Measurements from ENCODE around the gene SGMS1.
"Not testable (repeated sequence)": the region's sequence is repeated elsewhere in the genome, so short reads cannot be mapped to it uniquely, and the experiment has no call there.

Gene SGMS1

DNA sequence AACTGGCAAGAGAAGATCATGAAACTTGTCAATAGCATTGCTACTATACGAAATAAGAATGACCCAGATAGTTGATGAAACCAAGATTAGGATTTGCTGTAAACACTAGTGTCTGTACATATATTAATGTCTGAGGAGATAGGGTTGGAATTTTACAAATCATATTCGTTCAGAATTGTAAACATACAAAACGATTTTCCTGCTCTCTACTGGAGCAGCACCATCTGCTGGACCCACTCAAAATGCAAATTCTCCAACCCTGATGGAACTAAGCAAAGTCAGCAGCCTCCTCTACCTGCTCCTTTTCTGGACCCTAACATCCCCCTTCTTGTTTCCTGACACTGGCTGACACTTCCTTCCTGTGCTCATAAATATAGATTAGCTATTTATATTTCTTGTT lies 29.4 kb upstream of the SGMS1 start:
- Histone ChIP-seq H3K4me3 (ENCODE audit: low read depth in 1 of 2, low read length in 2 of 2) (no peak overlapping the region), H3K27ac (ENCODE audit: low read length) (no peak overlapping the region), H3K36me3 (ENCODE audit: control insufficient read depth in 1 of 2, insufficient read depth in 2 of 2, low read length in 2 of 2) (no peaks in the 10 kb centered on the region), H3K4me1 (ENCODE audit: control insufficient read depth in 1 of 2, insufficient read depth in 2 of 2, low read length in 2 of 2) (peaks cover 0 to 8% of the 10 kb centered on the region in 2 donors), H3K9me3 (ENCODE audit: control insufficient read depth in 1 of 2, low read length in 2 of 2) (no peaks in the 10 kb centered on the region), H3K27me3 (ENCODE audit: low read depth, low read length) (no peaks in the 10 kb centered on the region)

GRCh38 chr10:50651808-50652207 lies 28.1 kb upstream of the SGMS1 start:
- no peaks in the 10 kb centered on the region for H3K27me3 ChIP-seq (ENCODE audit: low read depth, low read length)
- H3K36me3 ChIP-seq (ENCODE audit: control insufficient read depth in 1 of 2, insufficient read depth in 2 of 2, low read length in 2 of 2) = no peaks in the 10 kb centered on the region
- H3K27ac ChIP-seq (ENCODE audit: low read length) = no peak overlapping the region
- peaks cover 0 to 8% of the 10 kb centered on the region in 2 donors for H3K4me1 ChIP-seq (ENCODE audit: control insufficient read depth in 1 of 2, insufficient read depth in 2 of 2, low read length in 2 of 2)
- H3K4me3 ChIP-seq (ENCODE audit: low read depth in 1 of 2, low read length in 2 of 2) = no peak overlapping the region
- no peaks in the 10 kb centered on the region for H3K9me3 ChIP-seq (ENCODE audit: control insufficient read depth in 1 of 2, low read length in 2 of 2)

- Histone ChIP-seq H3K9me3 (ENCODE audit: control insufficient read depth in 1 of 2, low read length in 2 of 2) (no peaks in the 10 kb centered on the region), H3K27ac (ENCODE audit: low read length) (no peak overlapping the region), H3K4me1 (ENCODE audit: control insufficient read depth in 1 of 2, insufficient read depth in 2 of 2, low read length in 2 of 2) (peaks cover 0 to 8% of the 10 kb centered on the region in 2 donors)
Observed at GRCh38 chr10:50650481-50650880, 26.7 kb upstream of the SGMS1 start.

GRCh38 chr10:50648935-50649227 lies 25.1 kb upstream of the SGMS1 start:
- H3K27ac ChIP-seq (ENCODE audit: low read length) = no peak overlapping the region
- H3K36me3 ChIP-seq (ENCODE audit: control insufficient read depth in 1 of 2, insufficient read depth in 2 of 2, low read length in 2 of 2) = no peaks in the 10 kb centered on the region
- H3K27me3 ChIP-seq (ENCODE audit: low read depth, low read length) = no peaks in the 10 kb centered on the region
- H3K4me1 ChIP-seq (ENCODE audit: control insufficient read depth in 1 of 2, insufficient read depth in 2 of 2, low read length in 2 of 2) = peaks cover 0 to 8% of the 10 kb centered on the region in 2 donors
- H3K4me3 ChIP-seq (ENCODE audit: low read depth in 1 of 2, low read length in 2 of 2) = no peak overlapping the region
- H3K9me3 ChIP-seq (ENCODE audit: control insufficient read depth in 1 of 2, low read length in 2 of 2) = no peaks in the 10 kb centered on the region

More at GRCh38 chr10:50650481-50650880, 26.7 kb upstream of the SGMS1 start:
- H3K4me3 ChIP-seq (ENCODE audit: low read depth in 1 of 2, low read length in 2 of 2) = no peak overlapping the region
- no peaks in the 10 kb centered on the region for H3K27me3 ChIP-seq (ENCODE audit: low read depth, low read length)
- no peaks in the 10 kb centered on the region for H3K36me3 ChIP-seq (ENCODE audit: control insufficient read depth in 1 of 2, insufficient read depth in 2 of 2, low read length in 2 of 2)

DNA sequence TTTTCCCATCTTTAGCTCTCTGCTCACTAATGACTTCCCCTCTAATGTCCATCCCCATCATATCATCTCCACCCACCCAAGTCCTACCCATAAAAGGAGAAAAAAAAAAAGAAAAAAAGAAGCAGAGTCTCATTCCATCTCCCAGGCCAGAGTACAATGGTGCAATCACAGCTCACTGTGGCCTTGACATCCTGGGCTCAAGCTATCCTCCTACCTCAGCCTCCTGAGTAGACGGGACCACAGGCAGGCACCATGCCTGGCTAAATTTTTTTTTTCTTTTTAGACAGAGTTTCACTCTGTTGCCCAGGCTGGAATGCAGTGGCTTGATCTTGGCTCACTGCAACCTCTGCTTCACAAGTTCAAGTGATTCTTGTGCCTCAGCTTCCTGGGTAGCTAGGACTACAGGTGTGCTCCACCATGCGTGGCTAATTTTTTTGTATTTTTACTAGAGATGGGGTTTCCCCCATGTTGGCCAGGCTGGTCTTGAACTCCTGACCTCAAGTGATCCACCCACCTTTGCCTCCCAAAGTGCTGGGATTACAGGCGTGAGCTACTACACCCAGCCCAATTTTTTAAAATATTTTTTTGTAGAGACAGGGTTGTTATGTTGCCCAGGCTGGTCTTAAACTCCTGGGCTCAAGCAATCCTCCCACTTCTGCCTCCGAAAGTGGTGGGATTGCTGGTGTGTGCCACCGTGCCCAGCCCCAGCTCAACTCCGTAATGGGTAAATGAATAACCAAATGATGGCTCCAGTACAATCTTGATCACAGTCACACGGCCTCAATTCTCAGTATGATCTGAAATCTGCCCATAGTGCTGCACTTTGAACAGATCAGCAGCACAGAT lies 24.6 kb upstream of the SGMS1 start:
- Histone ChIP-seq H3K9me3 (ENCODE audit: control insufficient read depth in 1 of 2, low read length in 2 of 2) (no peaks in the 10 kb centered on the region), H3K27ac (ENCODE audit: low read length) (no peak overlapping the region), H3K27me3 (ENCODE audit: low read depth, low read length) (no peaks in the 10 kb centered on the region), H3K36me3 (ENCODE audit: control insufficient read depth in 1 of 2, insufficient read depth in 2 of 2, low read length in 2 of 2) (no peaks in the 10 kb centered on the region), H3K4me1 (ENCODE audit: control insufficient read depth in 1 of 2, insufficient read depth in 2 of 2, low read length in 2 of 2) (peaks cover 0 to 7% of the 10 kb centered on the region in 2 donors), H3K4me3 (ENCODE audit: low read depth in 1 of 2, low read length in 2 of 2) (no peak overlapping the region)

DNA sequence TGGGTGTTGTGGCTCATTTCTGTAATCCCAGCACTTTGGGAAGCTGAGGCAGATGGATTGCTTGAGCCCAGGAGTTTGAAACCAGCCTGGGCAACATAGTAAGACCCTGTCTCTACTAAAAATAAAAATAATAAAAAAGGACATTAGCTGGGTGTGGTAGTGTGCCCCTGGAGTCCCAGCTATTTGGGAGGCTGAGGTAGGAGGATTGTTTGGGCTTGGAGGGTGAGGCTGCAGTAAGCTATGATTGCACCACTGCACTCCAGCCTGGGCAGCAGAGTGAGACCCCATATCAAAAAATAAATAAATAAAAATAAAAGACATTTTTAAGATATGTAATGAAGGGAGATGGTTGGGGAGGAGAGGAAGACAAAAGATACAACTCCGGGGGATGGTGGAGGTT lies 23.6 kb upstream of the SGMS1 start:
- H3K4me3 ChIP-seq (ENCODE audit: low read depth in 1 of 2, low read length in 2 of 2); H3K27me3 ChIP-seq (ENCODE audit: low read depth, low read length); H3K27ac ChIP-seq (ENCODE audit: low read length); H3K9me3 ChIP-seq (ENCODE audit: control insufficient read depth in 1 of 2, low read length in 2 of 2); H3K36me3 ChIP-seq (ENCODE audit: control insufficient read depth in 1 of 2, insufficient read depth in 2 of 2, low read length in 2 of 2); H3K4me1 ChIP-seq (ENCODE audit: control insufficient read depth in 1 of 2, insufficient read depth in 2 of 2, low read length in 2 of 2): not testable (repeated sequence)

- Histone ChIP-seq H3K4me3 (ENCODE audit: low read depth in 1 of 2, low read length in 2 of 2) (no peak overlapping the region), H3K27me3 (ENCODE audit: low read depth, low read length) (no peaks in the 10 kb centered on the region), H3K9me3 (ENCODE audit: control insufficient read depth in 1 of 2, low read length in 2 of 2) (no peaks in the 10 kb centered on the region), H3K36me3 (ENCODE audit: control insufficient read depth in 1 of 2, insufficient read depth in 2 of 2, low read length in 2 of 2) (no peaks in the 10 kb centered on the region), H3K4me1 (ENCODE audit: control insufficient read depth in 1 of 2, insufficient read depth in 2 of 2, low read length in 2 of 2) (no peaks in the 10 kb centered on the region), H3K27ac (ENCODE audit: low read length) (no peak overlapping the region)
Observed at GRCh38 chr10:50645236-50645635, 21.5 kb upstream of the SGMS1 start.

GRCh38 chr10:50641626-50642025 lies 17.9 kb upstream of the SGMS1 start:
- H3K4me3 ChIP-seq (ENCODE audit: low read depth in 1 of 2, low read length in 2 of 2) = no peak overlapping the region

GRCh38 chr10:50640238-50640637 lies 16.5 kb upstream of the SGMS1 start:
- Histone ChIP-seq H3K36me3 (ENCODE audit: control insufficient read depth in 1 of 2, insufficient read depth in 2 of 2, low read length in 2 of 2) (no peaks in the 10 kb centered on the region), H3K4me1 (ENCODE audit: control insufficient read depth in 1 of 2, insufficient read depth in 2 of 2, low read length in 2 of 2) (no peaks in the 10 kb centered on the region), H3K27me3 (ENCODE audit: low read depth, low read length) (no peaks in the 10 kb centered on the region), H3K9me3 (ENCODE audit: control insufficient read depth in 1 of 2, low read length in 2 of 2) (no peaks in the 10 kb centered on the region), H3K27ac (ENCODE audit: low read length) (no peak overlapping the region), H3K4me3 (ENCODE audit: low read depth in 1 of 2, low read length in 2 of 2) (no peak overlapping the region)

More at GRCh38 chr10:50641626-50642025, 17.9 kb upstream of the SGMS1 start:
- Histone ChIP-seq H3K27ac (ENCODE audit: low read length) (no peak overlapping the region), H3K4me1 (ENCODE audit: control insufficient read depth in 1 of 2, insufficient read depth in 2 of 2, low read length in 2 of 2) (no peaks in the 10 kb centered on the region), H3K9me3 (ENCODE audit: control insufficient read depth in 1 of 2, low read length in 2 of 2) (no peaks in the 10 kb centered on the region), H3K27me3 (ENCODE audit: low read depth, low read length) (no peaks in the 10 kb centered on the region), H3K36me3 (ENCODE audit: control insufficient read depth in 1 of 2, insufficient read depth in 2 of 2, low read length in 2 of 2) (no peaks in the 10 kb centered on the region)

GRCh38 chr10:50636618-50637579 lies 13.1 kb upstream of the SGMS1 start:
- Histone ChIP-seq H3K4me1 (ENCODE audit: control insufficient read depth in 1 of 2, insufficient read depth in 2 of 2, low read length in 2 of 2) (no peaks in the 10 kb centered on the region), H3K27ac (ENCODE audit: low read length) (no peak overlapping the region), H3K9me3 (ENCODE audit: control insufficient read depth in 1 of 2, low read length in 2 of 2) (no peaks in the 10 kb centered on the region), H3K36me3 (ENCODE audit: control insufficient read depth in 1 of 2, insufficient read depth in 2 of 2, low read length in 2 of 2) (no peaks in the 10 kb centered on the region), H3K4me3 (ENCODE audit: low read depth in 1 of 2, low read length in 2 of 2) (no peak overlapping the region), H3K27me3 (ENCODE audit: low read depth, low read length) (no peaks in the 10 kb centered on the region)

DNA sequence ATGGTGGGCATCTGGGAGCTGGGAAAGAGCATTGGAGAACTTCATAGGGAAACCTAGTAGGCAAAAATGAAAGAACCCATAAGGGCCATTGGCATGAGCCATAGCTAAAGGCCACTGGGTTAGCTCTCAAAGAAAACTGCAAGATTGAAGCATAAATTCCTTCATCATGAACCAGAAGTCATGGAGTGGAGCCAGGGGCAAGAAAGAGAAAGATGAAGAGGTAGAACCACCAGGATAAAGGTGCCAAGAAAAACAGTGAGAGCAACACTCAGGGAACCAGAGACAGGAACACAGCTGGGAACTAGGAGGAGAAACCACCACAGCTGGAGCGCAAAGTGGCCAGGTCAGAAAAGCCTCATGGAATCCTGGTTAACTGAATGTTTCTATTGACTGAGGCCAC lies 11.5 kb upstream of the SGMS1 start:
- H3K36me3 ChIP-seq (ENCODE audit: control insufficient read depth in 1 of 2, insufficient read depth in 2 of 2, low read length in 2 of 2) = no peaks in the 10 kb centered on the region
- H3K27ac ChIP-seq (ENCODE audit: low read length) = no peak overlapping the region
- no peaks in the 10 kb centered on the region for H3K4me1 ChIP-seq (ENCODE audit: control insufficient read depth in 1 of 2, insufficient read depth in 2 of 2, low read length in 2 of 2)
- no peaks in the 10 kb centered on the region for H3K9me3 ChIP-seq (ENCODE audit: control insufficient read depth in 1 of 2, low read length in 2 of 2)
- H3K4me3 ChIP-seq (ENCODE audit: low read depth in 1 of 2, low read length in 2 of 2) = no peak overlapping the region
- no peaks in the 10 kb centered on the region for H3K27me3 ChIP-seq (ENCODE audit: low read depth, low read length)

All from muscle layer of duodenum (tissue), 2 donors.